T47D (cell line): ENCODE measurements around the gene TMEM144.

Experiments used
- DNase-seq, 2 experiments: peaks; one replicate each; pipeline versions ENCODE4 v3.0.0 to v3.0.0-alpha.2; 2011 to 2012; ENCODE audit warnings: low read depth in 1 of 2, low spot score in 1 of 2
- JUND ChIP-seq: IDR thresholded peaks from 2 replicates; pipeline ENCODE4 v1.6.1; 2012; ENCODE audit warnings: low read depth
- in situ Hi-C: cut with HindIII; loops from 2 replicates; pipeline ENCODE4 v1.10.0; 2016; ENCODE audit warnings: low sequenced_read_pairs, low pct_unique_long_range_greater_than_20kb

Gene TMEM144

GRCh38 chr4:158302076-158302866 lies 92.0 kb downstream of the TMEM144 start:
- in situ Hi-C loops, result no loop called here
- DNase-seq, result peak in 1 of 2 experiments; percentile 82
- TF ChIP-seq JUND, result no peak

GRCh38 chr4:158304694-158305093 lies 94.4 kb downstream of the TMEM144 start:
- in situ Hi-C loops, result no loop called here
- no peak for TF ChIP-seq JUND
- no peak for DNase-seq
